Caco-2 (cell line): ENCODE data around the gene DIAPH1. TPM values are rescaled to one million over a fixed set of nuclear protein-coding genes. Genes with fewer than 3 reads are reported as not detected.

ENCODE experiments used
- BruUV-seq: library from RNA; stranded (reverse); fragments of 400-500 nt; replicated peaks from 2 replicates; lab custom pipeline; 2021; lab: Mats Ljungman, UMichigan
- CTCF ChIA-PET: fragments of 300-600 bp; sonication (Branson Sonifier 250); formaldehyde crosslinking; loops from one replicate; lab custom pipeline; 2022; ENCODE audit warnings: antibody characterized with exemption; lab: Charles Lee
- POLR2A ChIA-PET: fragments of 300-600 bp; sonication (Branson Sonifier 250); formaldehyde crosslinking; loops from one replicate; lab custom pipeline; 2022; ENCODE audit warnings: antibody characterized with exemption; lab: Charles Lee
- DNase-seq, 2 experiments: peaks; one replicate each; pipeline versions ENCODE4 v3.0.0 to v3.0.0-alpha.2; 2020 to 2022
- H3K27me3 ChIP-seq: replicated peaks from 2 replicates; pipeline ENCODE4 v1.6.0; 2011; ENCODE audit warnings: low read length; ENCODE audit not compliant: control insufficient read depth, insufficient read depth
- H3K36me3 ChIP-seq: 2 replicates; pipeline ENCODE4 v1.5.1; 2011; ENCODE audit warnings: low read length; ENCODE audit not compliant: control insufficient read depth, insufficient read depth
- H3K4me1 ChIP-seq: fragments of 250-450 bp; sonication (Bioruptor Pico); 2 replicates; pipeline ENCODE4 v1.5.1; 2020; ENCODE audit warnings: mild to moderate bottlenecking
- H3K4me3 ChIP-seq: 2 replicates; pipeline ENCODE4 v1.5.1; 2011; ENCODE audit warnings: low read depth, mild to moderate bottlenecking, control low read depth, low read length
- H3K9me3 ChIP-seq: fragments of 250-450 bp; sonication (Bioruptor Pico); 2 replicates; pipeline ENCODE4 v1.5.1; 2020; ENCODE audit warnings: mild to moderate bottlenecking, moderate library complexity
- H3K27ac Mint-ChIP-seq: one replicate; pipeline ENCODE4 v1.8.0; 2022; ENCODE audit warnings: mixed read lengths; ENCODE audit not compliant: unreplicated experiment
- H3K27me3 Mint-ChIP-seq: one replicate; pipeline ENCODE4 v1.8.0; 2022; ENCODE audit warnings: mixed read lengths; ENCODE audit not compliant: insufficient read depth, unreplicated experiment
- H3K36me3 Mint-ChIP-seq: one replicate; pipeline ENCODE4 v1.8.0; 2022; ENCODE audit warnings: mild to moderate bottlenecking, mixed read lengths; ENCODE audit not compliant: insufficient read depth, unreplicated experiment
- H3K4me1 Mint-ChIP-seq: one replicate; pipeline ENCODE4 v1.8.0; 2022; ENCODE audit warnings: low read depth, mixed read lengths; ENCODE audit not compliant: unreplicated experiment
- H3K4me3 Mint-ChIP-seq: one replicate; pipeline ENCODE4 v1.8.0; 2022; ENCODE audit warnings: mild to moderate bottlenecking, moderate library complexity, mixed read lengths; ENCODE audit not compliant: unreplicated experiment
- H3K9me3 Mint-ChIP-seq: one replicate; pipeline ENCODE4 v1.8.0; 2022; ENCODE audit warnings: mixed read lengths; ENCODE audit not compliant: unreplicated experiment
- intact Hi-C: fragments of 100-400 bp; cut with micrococcal nuclease; formaldehyde crosslinking; loops from one replicate; pipeline ENCODE4 v1.10.0; 2022; ENCODE audit not compliant: unreplicated experiment
- total RNA-seq: library from RNA; stranded (reverse); gene quantifications from 2 replicates; pipeline ENCODE4 v1.2.3, GENCODE V29; 2022
- TF ChIP-seq, protein P1 (sequence below), 2 experiments: fragments of 200-600 bp in 1 of 2; IDR thresholded peaks; 1 replicate in 1 of 2; 2 replicates in 1 of 2; pipeline versions ENCODE4 v1.5.1 to v1.8.0; 2011 to 2022; ENCODE audit warnings: antibody characterized with exemption in 1 of 2, control low read depth in 1 of 2, inconsistent platforms in 1 of 2, low read depth in 1 of 2, low read length in 1 of 2, mild to moderate bottlenecking in 1 of 2, moderate library complexity in 1 of 2; ENCODE audit not compliant: insufficient read depth in 1 of 2, severe bottlenecking in 1 of 2, unreplicated experiment in 1 of 2

Gene DIAPH1
- total RNA-seq, 1 experiment from 2014 or later: 161 TPM

DNA sequence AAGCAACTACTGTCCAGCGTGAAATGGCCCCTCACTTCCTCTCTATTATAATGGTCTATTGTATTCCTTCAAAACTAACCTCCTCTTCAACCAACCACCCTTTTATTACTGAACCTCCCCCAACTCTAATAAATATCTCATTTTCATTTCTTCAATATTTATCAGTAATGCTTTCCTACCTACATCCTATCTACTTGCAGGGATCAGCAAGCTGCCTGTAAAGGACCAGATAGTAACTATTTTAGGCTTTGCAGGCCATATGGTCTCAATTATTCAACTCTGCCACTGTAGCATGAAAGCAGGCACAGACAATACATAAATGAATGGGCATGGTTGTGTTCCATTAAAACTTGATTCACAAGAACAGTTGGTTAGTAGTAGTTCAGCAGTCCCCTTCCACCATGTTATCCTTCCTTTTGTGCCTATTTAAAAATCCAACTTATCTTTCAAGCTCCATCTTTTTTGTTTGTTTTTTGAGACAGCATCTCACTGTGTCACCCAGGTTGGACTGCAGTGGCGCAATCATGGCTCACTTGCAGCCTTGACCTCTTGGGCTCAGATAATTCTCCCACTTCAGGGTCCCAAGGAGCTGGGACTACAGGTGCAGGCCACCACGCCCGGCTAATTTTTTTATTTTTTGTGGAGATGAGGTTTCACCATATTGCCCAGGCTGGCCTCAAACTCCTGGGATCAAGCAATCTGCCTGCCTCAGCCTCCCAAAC, 84.1 kb downstream of the DIAPH1 start:
- peaks cover 6% of the 10 kb centered on the region for H3K4me1 Mint-ChIP-seq
- no peak overlapping the region for H3K4me3 Mint-ChIP-seq
- no peaks in the 10 kb centered on the region for H3K4me1 ChIP-seq
- intact Hi-C loops: no loop called here
- H3K27me3 Mint-ChIP-seq: no peaks in the 10 kb centered on the region
- H3K9me3 Mint-ChIP-seq: peaks cover 3% of the 10 kb centered on the region
- H3K9me3 ChIP-seq: no peaks in the 10 kb centered on the region
- no peak for DNase-seq
- H3K27ac Mint-ChIP-seq: no peak overlapping the region
- TF ChIP-seq, protein P1, sequence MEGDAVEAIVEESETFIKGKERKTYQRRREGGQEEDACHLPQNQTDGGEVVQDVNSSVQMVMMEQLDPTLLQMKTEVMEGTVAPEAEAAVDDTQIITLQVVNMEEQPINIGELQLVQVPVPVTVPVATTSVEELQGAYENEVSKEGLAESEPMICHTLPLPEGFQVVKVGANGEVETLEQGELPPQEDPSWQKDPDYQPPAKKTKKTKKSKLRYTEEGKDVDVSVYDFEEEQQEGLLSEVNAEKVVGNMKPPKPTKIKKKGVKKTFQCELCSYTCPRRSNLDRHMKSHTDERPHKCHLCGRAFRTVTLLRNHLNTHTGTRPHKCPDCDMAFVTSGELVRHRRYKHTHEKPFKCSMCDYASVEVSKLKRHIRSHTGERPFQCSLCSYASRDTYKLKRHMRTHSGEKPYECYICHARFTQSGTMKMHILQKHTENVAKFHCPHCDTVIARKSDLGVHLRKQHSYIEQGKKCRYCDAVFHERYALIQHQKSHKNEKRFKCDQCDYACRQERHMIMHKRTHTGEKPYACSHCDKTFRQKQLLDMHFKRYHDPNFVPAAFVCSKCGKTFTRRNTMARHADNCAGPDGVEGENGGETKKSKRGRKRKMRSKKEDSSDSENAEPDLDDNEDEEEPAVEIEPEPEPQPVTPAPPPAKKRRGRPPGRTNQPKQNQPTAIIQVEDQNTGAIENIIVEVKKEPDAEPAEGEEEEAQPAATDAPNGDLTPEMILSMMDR (IDR thresholded peaks at IDR 0.05; ENCODE audit: insufficient read depth in 1 of 2, low read depth in 1 of 2, low read length in 1 of 2, severe bottlenecking in 1 of 2, unreplicated experiment in 1 of 2): no peak
- no peaks in the 10 kb centered on the region; the same call in 1 of the 2 replicates for H3K36me3 ChIP-seq
- H3K36me3 Mint-ChIP-seq: peaks cover 52% of the 10 kb centered on the region
- BruUV-seq: no TSS peak
- no peaks in the 10 kb centered on the region for H3K27me3 ChIP-seq
- ChIA-PET CTCF (interaction anchor here (0.6 kb wide), 1 partner anchor 23 kb away, joined by 11 read pairs; no protein-coding TSS in a partner anchor), POLR2A (interaction anchor here (0.6 kb wide), 1 partner anchor 1791 kb away, joined by 4 read pairs; no protein-coding TSS in a partner anchor)
- no peak overlapping the region for H3K4me3 ChIP-seq

DNA sequence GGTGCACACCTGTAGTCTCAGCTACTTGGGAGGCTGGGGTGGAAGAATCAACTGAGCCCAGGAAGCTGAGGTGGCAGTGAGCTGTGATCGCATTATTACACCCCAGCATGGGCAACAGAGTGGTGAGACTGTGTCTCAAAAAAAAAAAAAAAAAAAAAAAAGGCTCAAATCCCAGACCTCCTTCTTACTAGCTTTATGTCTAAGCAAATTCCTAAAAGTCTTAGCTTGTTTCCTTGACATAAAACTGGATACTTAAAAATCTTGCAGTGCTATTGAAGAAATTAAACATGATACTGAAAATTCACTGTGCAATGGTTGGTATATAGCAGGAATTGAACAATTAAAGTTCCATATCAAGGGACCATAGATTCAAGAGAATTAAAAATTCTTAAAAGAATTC, 84.9 kb downstream of the DIAPH1 start:
- ChIA-PET CTCF (interaction anchor here (0.6 kb wide), 1 partner anchor 22 kb away, joined by 11 read pairs; no protein-coding TSS in a partner anchor), POLR2A (interaction anchor here (0.6 kb wide), 1 partner anchor 1790 kb away, joined by 4 read pairs; no protein-coding TSS in a partner anchor)
- no peaks in the 10 kb centered on the region for H3K9me3 ChIP-seq
- Mint-ChIP-seq H3K27me3 (no peaks in the 10 kb centered on the region), H3K27ac (no peak overlapping the region), H3K4me1 (peaks cover 8% of the 10 kb centered on the region), H3K4me3 (no peak overlapping the region), H3K36me3 (peaks cover 45% of the 10 kb centered on the region), H3K9me3 (no peaks in the 10 kb centered on the region)
- no peak overlapping the region for H3K4me3 ChIP-seq
- no TSS peak for BruUV-seq
- TF ChIP-seq, protein P1 (IDR thresholded peaks at IDR 0.05; ENCODE audit: insufficient read depth in 1 of 2, low read depth in 1 of 2, low read length in 1 of 2, severe bottlenecking in 1 of 2, unreplicated experiment in 1 of 2): no peak
- H3K27me3 ChIP-seq: no peaks in the 10 kb centered on the region
- no peaks in the 10 kb centered on the region; the same call in 1 of the 2 replicates for H3K36me3 ChIP-seq
- no peaks in the 10 kb centered on the region for H3K4me1 ChIP-seq
- DNase-seq: no peak
- intact Hi-C loops: no loop called here

DNA sequence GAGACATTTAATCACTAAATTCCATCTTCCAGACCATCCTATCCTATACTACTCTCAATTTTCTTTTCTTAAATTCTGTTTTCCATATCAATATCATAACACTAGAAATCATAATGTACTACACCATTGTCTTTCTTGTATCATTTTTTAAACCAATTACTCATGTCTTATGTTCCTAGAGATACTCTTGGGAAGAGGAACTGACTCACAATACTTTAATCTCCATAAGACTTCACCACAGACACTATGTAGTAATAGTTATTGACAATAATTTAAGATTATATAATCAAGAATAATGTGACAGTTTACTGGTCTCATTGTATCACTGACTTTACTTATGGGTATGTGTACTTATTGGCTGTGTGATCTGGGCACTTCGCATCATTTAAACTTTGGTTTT, 86.1 kb downstream of the DIAPH1 start:
- no peaks in the 10 kb centered on the region for H3K27me3 ChIP-seq
- ChIA-PET POLR2A (no interaction called here), CTCF (no interaction called here)
- Mint-ChIP-seq H3K4me3 (no peak overlapping the region), H3K27me3 (no peaks in the 10 kb centered on the region), H3K27ac (no peak overlapping the region), H3K36me3 (peaks cover 37% of the 10 kb centered on the region), H3K9me3 (no peaks in the 10 kb centered on the region), H3K4me1 (peaks cover 12% of the 10 kb centered on the region)
- intact Hi-C loops: no loop called here
- peaks cover 2% of the 10 kb centered on the region for H3K36me3 ChIP-seq
- H3K9me3 ChIP-seq: no peaks in the 10 kb centered on the region
- no peak overlapping the region for H3K4me3 ChIP-seq
- DNase-seq: no peak
- no TSS peak for BruUV-seq
- TF ChIP-seq, protein P1 (IDR thresholded peaks at IDR 0.05; ENCODE audit: insufficient read depth in 1 of 2, low read depth in 1 of 2, low read length in 1 of 2, severe bottlenecking in 1 of 2, unreplicated experiment in 1 of 2): no peak
- H3K4me1 ChIP-seq: no peaks in the 10 kb centered on the region
